Retina (tissue), 1 donor: Measurements from ENCODE around the gene FARS2.
"Not testable (repeated sequence)": the region's sequence is repeated elsewhere in the genome, so short reads cannot be mapped to it uniquely, and the experiment has no call there.

Source experiments
- DNase-seq: peaks from one replicate; pipeline ENCODE4 v3.0.0-alpha.2; 2016

The FARS2 gene

GRCh38 chr6:5645328-5646290 lies 384.3 kb downstream of the FARS2 start:
- DNase-seq: peak; percentile 57

- no peak for DNase-seq
Observed at GRCh38 chr6:5652406-5653137, 391.3 kb downstream of the FARS2 start.

GRCh38 chr6:5653801-5654200 lies 392.5 kb downstream of the FARS2 start:
- DNase-seq: no peak

DNA sequence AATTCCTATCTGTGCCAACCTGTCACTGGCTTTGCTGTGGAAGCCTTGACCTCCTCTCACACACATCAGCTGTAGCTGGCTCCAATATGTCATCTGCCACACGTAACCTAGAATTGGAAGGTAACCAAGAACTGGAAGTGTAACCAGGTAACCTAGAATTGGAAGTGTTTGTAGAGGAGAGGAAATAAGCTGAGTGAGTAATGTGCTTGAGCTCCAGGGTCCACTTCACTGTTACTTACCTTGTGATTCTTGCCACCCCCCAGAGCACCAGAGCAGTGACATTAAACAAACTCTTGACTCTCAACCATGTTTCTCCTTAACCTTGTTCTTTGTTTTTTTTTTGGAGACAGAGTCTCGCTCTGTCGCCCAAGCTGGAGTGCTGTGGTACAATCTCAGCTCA lies 394.9 kb downstream of the FARS2 start:
- no peak for DNase-seq

- DNase-seq: not testable (repeated sequence)
Observed at GRCh38 chr6:5656695-5657094, 395.4 kb downstream of the FARS2 start.

DNA sequence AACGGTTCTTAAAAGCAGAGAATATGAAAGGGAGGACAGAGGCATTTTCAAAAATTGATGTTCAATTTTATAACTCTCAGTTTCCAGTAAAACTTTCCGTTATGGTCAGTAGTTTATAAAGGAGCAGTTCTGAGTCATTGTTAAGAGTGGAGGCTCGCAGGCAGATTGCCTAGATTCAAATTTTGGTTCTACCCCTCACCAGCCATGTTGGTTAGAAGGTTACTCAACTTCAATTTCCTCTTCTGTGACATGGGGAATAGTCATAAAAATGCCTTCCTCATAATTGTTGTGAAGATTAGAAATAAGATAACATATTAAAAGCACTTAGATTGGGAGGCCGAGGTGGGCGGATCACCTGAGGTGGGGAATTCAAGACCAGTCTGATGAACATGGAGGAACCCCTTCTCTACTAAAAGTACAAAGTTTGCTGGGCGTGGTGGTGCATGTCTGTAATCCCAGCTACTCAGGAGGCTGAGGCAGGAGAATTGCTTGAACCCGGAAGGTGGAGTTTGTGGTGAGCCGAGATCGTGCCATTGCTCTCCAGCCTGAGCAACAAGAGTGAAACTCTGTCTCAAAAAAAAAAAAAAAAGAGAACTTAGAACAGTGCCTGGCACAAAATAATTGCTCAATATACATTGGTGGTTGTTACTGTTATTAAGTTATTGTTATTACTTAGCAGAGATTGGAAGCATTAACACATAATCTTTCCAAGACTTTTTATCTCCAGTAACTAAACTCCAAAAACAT lies 396.5 kb downstream of the FARS2 start:
- no peak for DNase-seq

DNA sequence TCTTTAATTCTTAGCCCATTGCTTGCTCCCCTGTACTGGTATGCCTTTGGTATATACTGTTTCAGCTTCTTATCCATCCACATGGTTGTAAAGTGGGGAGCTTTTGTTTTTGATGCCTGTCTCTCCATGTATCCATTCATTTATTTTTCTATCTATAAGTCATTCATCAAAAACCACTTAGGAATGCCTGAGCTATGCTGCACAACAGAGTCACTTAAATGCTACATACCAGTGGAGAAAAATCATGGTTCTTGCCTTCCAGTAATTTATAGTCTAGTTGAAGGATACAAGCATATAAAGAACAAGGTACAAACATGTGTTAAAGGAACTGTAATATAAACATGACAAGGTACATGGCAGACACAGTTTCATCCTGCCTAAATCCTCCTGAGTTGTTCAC lies 398.2 kb downstream of the FARS2 start:
- no peak for DNase-seq

- no peak for DNase-seq
Observed at GRCh38 chr6:5660772-5661171, 399.5 kb downstream of the FARS2 start.

DNA sequence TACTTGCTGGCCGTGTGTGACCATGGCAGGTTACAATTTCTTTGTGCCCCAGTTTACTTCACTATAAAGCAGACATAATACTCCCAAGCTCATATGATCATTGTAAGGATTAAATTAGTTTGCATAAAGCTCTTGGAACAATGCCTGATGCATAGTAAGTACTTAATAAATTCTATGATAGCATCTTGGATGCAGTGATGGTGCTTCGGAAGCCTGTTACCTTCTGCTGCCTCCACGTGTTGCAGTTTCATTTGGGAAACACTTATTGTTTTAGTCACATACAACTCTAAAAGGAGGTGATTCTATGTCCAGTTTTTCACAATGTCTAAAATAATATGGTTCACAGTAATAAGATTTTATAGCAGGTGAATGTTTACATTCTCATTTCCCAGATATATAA lies 401.5 kb downstream of the FARS2 start:
- DNase-seq: no peak

- DNase-seq: no peak
Observed at GRCh38 chr6:5663259-5663658, 401.9 kb downstream of the FARS2 start.

DNA sequence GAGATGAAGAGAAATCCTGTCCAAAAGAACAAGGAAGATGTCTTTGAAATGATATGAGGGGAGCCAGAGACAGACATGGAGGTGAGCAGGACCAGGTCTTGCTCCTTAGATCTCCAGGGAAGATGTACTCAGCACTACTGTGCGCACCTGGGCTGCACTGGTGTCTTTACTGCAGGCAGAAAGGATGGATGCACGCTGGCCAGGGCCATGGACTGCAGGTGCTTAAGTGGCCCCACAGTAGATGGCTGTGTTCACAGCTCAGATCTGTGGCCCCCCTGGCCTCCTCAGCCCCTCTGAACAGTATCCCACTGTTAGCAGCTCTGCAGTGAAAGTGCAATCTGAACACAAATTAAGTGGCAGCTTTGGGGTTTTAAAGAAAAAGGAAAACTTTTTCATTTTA lies 402.4 kb downstream of the FARS2 start:
- no peak for DNase-seq

DNA sequence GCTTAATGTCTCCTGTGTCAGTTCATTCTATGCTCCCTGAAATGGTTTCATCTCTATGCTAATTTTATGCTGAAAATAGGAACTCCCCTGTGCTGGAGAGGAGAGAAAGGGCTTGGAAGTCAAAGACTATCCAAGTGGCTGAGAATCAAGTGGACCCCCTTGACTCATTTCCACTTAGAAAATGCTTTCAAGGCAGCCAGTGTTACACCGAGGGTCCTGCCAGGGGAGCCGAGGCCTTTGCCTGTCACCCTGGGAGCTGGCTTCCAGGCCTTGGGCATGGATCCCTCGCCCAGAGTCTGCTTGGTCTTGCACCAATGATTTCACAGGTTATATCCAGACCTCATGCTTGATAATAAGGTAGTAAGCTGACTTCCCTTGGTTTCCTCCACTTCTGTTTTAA lies 402.8 kb downstream of the FARS2 start:
- no peak for DNase-seq

- DNase-seq: no peak
Observed at GRCh38 chr6:5665173-5665572, 403.9 kb downstream of the FARS2 start.

GRCh38 chr6:5665667-5666066 lies 404.4 kb downstream of the FARS2 start:
- no peak for DNase-seq

GRCh38 chr6:5666695-5667094 lies 405.4 kb downstream of the FARS2 start:
- no peak for DNase-seq

DNA sequence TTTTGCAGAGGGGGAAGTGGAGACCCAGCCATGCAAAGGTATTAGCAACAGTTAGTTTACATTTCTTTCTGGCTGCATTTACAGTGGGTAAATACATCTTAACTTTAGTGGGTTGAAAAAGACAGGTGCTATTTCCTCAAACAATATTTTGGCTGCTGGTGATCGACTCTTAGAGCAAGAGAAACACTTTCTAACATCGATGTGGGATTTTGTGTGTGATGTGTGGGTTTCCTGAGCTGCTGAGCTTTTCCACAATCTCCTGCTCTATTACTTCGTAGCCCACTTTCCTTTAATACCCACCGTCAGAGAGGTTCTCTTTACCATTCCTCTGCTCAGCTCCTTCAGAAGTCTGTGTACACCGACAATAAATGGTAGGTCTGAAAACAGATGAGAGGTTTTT lies 406.4 kb downstream of the FARS2 start:
- no peak for DNase-seq

- no peak for DNase-seq
Observed at GRCh38 chr6:5670381-5670780, 409.1 kb downstream of the FARS2 start.

- DNase-seq: peak; percentile 48
Observed at GRCh38 chr6:5670811-5671561, 409.7 kb downstream of the FARS2 start.

DNA sequence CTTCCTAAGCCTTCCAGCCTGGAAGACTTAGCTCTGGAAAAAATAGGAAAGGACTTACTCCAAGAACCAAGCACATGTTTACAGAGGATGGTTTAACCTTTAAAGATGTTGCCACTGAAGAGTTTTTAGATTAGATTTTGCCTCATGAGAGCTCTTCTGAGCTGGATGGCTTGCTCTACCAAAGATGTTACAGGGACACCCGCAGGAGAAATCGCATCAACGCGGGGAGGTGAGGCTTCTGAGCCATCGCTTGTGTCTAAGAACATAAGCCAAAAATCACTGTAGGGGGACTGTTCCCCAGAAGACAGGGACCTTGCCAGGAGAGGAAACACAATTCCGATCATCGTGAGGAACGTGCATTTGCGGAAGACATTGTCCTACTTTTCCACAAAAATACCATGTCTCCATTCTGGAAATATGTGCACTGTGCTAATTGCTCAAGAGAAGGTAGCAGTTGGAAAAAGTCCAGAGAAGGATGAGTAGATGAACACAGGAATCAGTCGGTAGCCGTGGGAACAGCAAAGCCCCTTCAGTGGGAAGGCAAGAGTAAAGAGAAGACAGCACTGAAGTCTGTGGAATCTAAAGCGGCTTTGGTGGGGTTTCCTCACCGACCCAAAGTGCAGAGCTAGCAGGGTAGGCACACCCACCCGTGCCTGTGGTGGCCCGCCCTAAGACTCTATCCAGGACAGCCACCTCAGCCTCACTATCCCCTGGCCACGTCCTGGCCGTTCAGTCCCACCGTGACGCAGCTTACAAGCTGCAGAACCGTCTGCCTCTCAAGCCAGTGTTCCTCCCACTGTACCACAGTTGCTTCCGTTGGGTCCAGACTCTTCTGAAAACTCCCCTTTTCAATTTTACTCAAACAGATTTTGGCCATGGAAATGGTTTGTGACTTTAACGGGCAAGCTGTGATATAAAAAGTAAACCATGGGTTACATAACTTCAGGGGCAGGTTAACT lies 410.6 kb downstream of the FARS2 start:
- peak; percentile 32 for DNase-seq

GRCh38 chr6:5672581-5673011 lies 411.3 kb downstream of the FARS2 start:
- DNase-seq: peak; percentile 56
